CD8-positive, alpha-beta memory T cell (primary cell): ENCODE data around the gene CHML. TPM values are rescaled to one million over a fixed set of nuclear protein-coding genes. Genes with fewer than 3 reads are reported as not detected.

Experiments
- CTCF ChIA-PET: fragments of 350-600 bp; sonication (Branson Sonifier 250); formaldehyde crosslinking; loops from one replicate; lab custom pipeline; 2021; ENCODE audit warnings: antibody characterized with exemption; lab: Charles Lee
- POLR2A ChIA-PET: fragments of 350-600 bp; sonication (Branson Sonifier 250); formaldehyde crosslinking; loops from one replicate; lab custom pipeline; 2021; ENCODE audit warnings: antibody characterized with exemption; lab: Charles Lee
- DNase-seq, 5 donors: peaks; one replicate each; pipeline versions ENCODE4 v3.0.0 to v3.0.0-alpha.2; 2020 to 2022; ENCODE audit warnings: mixed read lengths in 1 of 5
- H3K27ac ChIP-seq: one replicate; pipeline ENCODE4 v1.7.0; 2013; ENCODE audit warnings: low read depth, mild to moderate bottlenecking, low read length, moderate library complexity
- H3K27me3 ChIP-seq: 2 replicates; pipeline ENCODE4 v1.7.0; 2013; ENCODE audit warnings: low read length, mild to moderate bottlenecking; ENCODE audit not compliant: insufficient read depth, poor library complexity, severe bottlenecking
- H3K36me3 ChIP-seq: 2 replicates; pipeline ENCODE4 v1.7.0; 2013; ENCODE audit warnings: mild to moderate bottlenecking, low read length, moderate library complexity; ENCODE audit not compliant: insufficient read depth
- H3K4me1 ChIP-seq: 2 replicates; pipeline ENCODE4 v1.7.0; 2013; ENCODE audit warnings: mild to moderate bottlenecking, low read length, moderate library complexity; ENCODE audit not compliant: insufficient read depth
- H3K4me3 ChIP-seq: 2 replicates; pipeline ENCODE4 v1.7.0; 2013; ENCODE audit warnings: mild to moderate bottlenecking, low read length
- H3K9me3 ChIP-seq: 2 replicates; pipeline ENCODE4 v1.7.0; 2013; ENCODE audit warnings: mild to moderate bottlenecking, low read length
- H3K27ac Mint-ChIP-seq, 8 donors: one replicate each; pipeline ENCODE4 v1.8.0; 2020 to 2021; ENCODE audit warnings: mixed read lengths in 8 of 8, mild to moderate bottlenecking in 6 of 8, inconsistent platforms in 3 of 8, moderate library complexity in 3 of 8
- H3K27me3 Mint-ChIP-seq, 2 donors: one replicate each; pipeline ENCODE4 v1.8.0; 2020 to 2021; ENCODE audit warnings: mixed read lengths in 2 of 2, mild to moderate bottlenecking in 1 of 2, moderate library complexity in 1 of 2
- H3K36me3 Mint-ChIP-seq, 3 donors: one replicate each; pipeline ENCODE4 v1.8.0; 2020 to 2021; ENCODE audit warnings: mixed read lengths in 3 of 3, inconsistent platforms in 1 of 3, mild to moderate bottlenecking in 1 of 3
- H3K4me1 Mint-ChIP-seq, 3 donors: one replicate each; pipeline ENCODE4 v1.8.0; 2020 to 2021; ENCODE audit warnings: mixed read lengths in 3 of 3, inconsistent platforms in 1 of 3, mild to moderate bottlenecking in 1 of 3
- H3K4me3 Mint-ChIP-seq, 7 donors: one replicate each; pipeline ENCODE4 v1.8.0; 2020 to 2021; ENCODE audit warnings: mixed read lengths in 7 of 7, mild to moderate bottlenecking in 6 of 7, moderate library complexity in 4 of 7, inconsistent platforms in 2 of 7
- H3K9me3 Mint-ChIP-seq, 5 donors: one replicate each; pipeline ENCODE4 v1.8.0; 2020 to 2022; ENCODE audit warnings: mixed read lengths in 5 of 5, mild to moderate bottlenecking in 3 of 5, moderate library complexity in 2 of 5, inconsistent platforms in 1 of 5
- polyA plus RNA-seq: library from polyadenylated mRNA; unstranded; fragments of 300-500 nt; fragmentation: Illumina TruSeq; gene quantifications from one replicate; pipeline ENCODE4 v1.2.3, GENCODE V29; 2021
- total RNA-seq, 2 experiments: library from RNA; stranded (reverse); gene quantifications; one replicate each; pipeline ENCODE4 v1.2.3, GENCODE V29; 2021

The CHML gene
- total and polyA plus RNA-seq, 3 experiments from 2014 or later = 3.9 to 21.6 (median 20.3) TPM

- H3K9me3 Mint-ChIP-seq = peaks cover 0 to 8% (median 0%) of the 10 kb centered on the region in 5 donors
- no peak overlapping the region for H3K4me3 Mint-ChIP-seq
- POLR2A ChIA-PET = no interaction called here
- Histone ChIP-seq H3K27me3 (no peaks in the 10 kb centered on the region), H3K9me3 (no peaks in the 10 kb centered on the region), H3K27ac (no peak overlapping the region), H3K4me3 (no peak overlapping the region), H3K4me1 (peaks cover 5% of the 10 kb centered on the region), H3K36me3 (no peaks in the 10 kb centered on the region)
- no peaks in the 10 kb centered on the region for H3K27me3 Mint-ChIP-seq
- CTCF ChIA-PET = no interaction called here
- H3K36me3 Mint-ChIP-seq = no peaks in the 10 kb centered on the region
- peaks cover 5 to 11% (median 10%) of the 10 kb centered on the region in 3 donors for H3K4me1 Mint-ChIP-seq
- DNase-seq = no peak
- H3K27ac Mint-ChIP-seq = no peak overlapping the region
These were observed 4.1 kb upstream of the CHML start for GRCh38 chr1:241644259-241644658.

GRCh38 chr1:241642593-241642944 is 2.4 kb upstream of the CHML start:
- peak overlapping the region in 1 of 7 donors; percentile 57 for H3K4me3 Mint-ChIP-seq
- H3K9me3 Mint-ChIP-seq = peaks cover 0 to 8% (median 0%) of the 10 kb centered on the region in 5 donors
- no peaks in the 10 kb centered on the region for H3K36me3 Mint-ChIP-seq
- POLR2A ChIA-PET = no interaction called here
- H3K27me3 ChIP-seq = no peaks in the 10 kb centered on the region
- DNase-seq = no peak
- peaks cover 21% of the 10 kb centered on the region for H3K4me1 ChIP-seq
- no peaks in the 10 kb centered on the region for H3K27me3 Mint-ChIP-seq
- H3K4me3 ChIP-seq = no peak overlapping the region
- H3K27ac ChIP-seq = no peak overlapping the region
- no peaks in the 10 kb centered on the region for H3K9me3 ChIP-seq
- H3K4me1 Mint-ChIP-seq = peaks cover 18 to 26% (median 24%) of the 10 kb centered on the region in 3 donors
- CTCF ChIA-PET = interaction anchor here (1.2 kb wide), 1 partner anchor 12 kb away, joined by 3 read pairs; no protein-coding TSS in a partner anchor
- H3K36me3 ChIP-seq = no peaks in the 10 kb centered on the region
- H3K27ac Mint-ChIP-seq = peak overlapping the region in 2 of 8 donors; percentile 11 to 25

- no peak for DNase-seq
- ChIA-PET CTCF (interaction anchor here (1.3 kb wide), 1 partner anchor 35 kb away, joined by 4 read pairs; no protein-coding TSS in a partner anchor), POLR2A (interaction anchor here (2.3 kb wide), 1 partner anchor 65 kb away, joined by 15 read pairs; no protein-coding TSS in a partner anchor)
- Histone ChIP-seq H3K9me3 (no peaks in the 10 kb centered on the region), H3K4me1 (peaks cover 25% of the 10 kb centered on the region), H3K27ac (no peak overlapping the region), H3K27me3 (no peaks in the 10 kb centered on the region), H3K36me3 (no peaks in the 10 kb centered on the region), H3K4me3 (no peak overlapping the region)
- Mint-ChIP-seq H3K4me1 (peaks cover 23 to 32% (median 30%) of the 10 kb centered on the region in 3 donors), H3K36me3 (no peaks in the 10 kb centered on the region), H3K4me3 (peak overlapping the region in 4 of 7 donors; percentile 26 to 88 (median 62)), H3K27me3 (no peaks in the 10 kb centered on the region), H3K9me3 (peaks cover 0 to 8% (median 0%) of the 10 kb centered on the region in 5 donors), H3K27ac (peak overlapping the region in 5 of 8 donors; percentile 25 to 74 (median 67))
These were observed 1.8 kb upstream of the CHML start for GRCh38 chr1:241641773-241642592.

- H3K4me1 Mint-ChIP-seq = peaks cover 28 to 40% (median 38%) of the 10 kb centered on the region in 3 donors
- Histone ChIP-seq H3K4me1 (peaks cover 33% of the 10 kb centered on the region), H3K4me3 (no peak overlapping the region), H3K27ac (no peak overlapping the region), H3K9me3 (no peaks in the 10 kb centered on the region), H3K36me3 (no peaks in the 10 kb centered on the region), H3K27me3 (no peaks in the 10 kb centered on the region)
- H3K27ac Mint-ChIP-seq = peak overlapping the region; percentile 38 to 94 (median 82)
- DNase-seq = no peak
- ChIA-PET CTCF (interaction anchor here (0.9 to 1.4 kb wide), 4 partner anchors 14 to 206 kb away, joined by 3 to 6 read pairs (median 4); no protein-coding TSS in a partner anchor), POLR2A (interaction anchor here (1.1 to 2.3 kb wide), 4 partner anchors 36 to 1615 kb away, joined by 4 to 15 read pairs (median 6); partner anchors contain the start of genes EXO1 and SDCCAG8)
- H3K9me3 Mint-ChIP-seq = peaks cover 0 to 8% (median 0%) of the 10 kb centered on the region in 5 donors
- no peaks in the 10 kb centered on the region for H3K27me3 Mint-ChIP-seq
- H3K4me3 Mint-ChIP-seq = peak overlapping the region; percentile 80 to 88 (median 84)
- H3K36me3 Mint-ChIP-seq = no peaks in the 10 kb centered on the region
These were observed 876 bp upstream of the CHML start for GRCh38 chr1:241640867-241641622.

- peaks cover 31 to 48% (median 40%) of the 10 kb centered on the region in 3 donors for H3K4me1 Mint-ChIP-seq
- H3K27me3 Mint-ChIP-seq = no peaks in the 10 kb centered on the region
- CTCF ChIA-PET = interaction anchor here (0.9 to 1.4 kb wide), 3 partner anchors 12 to 30 kb away, joined by 3 to 6 read pairs (median 3); no protein-coding TSS in a partner anchor
- no peaks in the 10 kb centered on the region for H3K36me3 ChIP-seq
- H3K4me3 ChIP-seq = peak overlapping the region; percentile 75
- peak overlapping the region; percentile 71 for H3K27ac ChIP-seq
- POLR2A ChIA-PET = interaction anchor here (0.9 to 2.3 kb wide), 5 partner anchors 38 to 1616 kb away, joined by 3 to 15 read pairs (median 4); partner anchors contain the start of genes EXO1 and SDCCAG8
- peaks cover 0 to 8% (median 0%) of the 10 kb centered on the region in 5 donors for H3K9me3 Mint-ChIP-seq
- peaks cover 33% of the 10 kb centered on the region for H3K4me1 ChIP-seq
- H3K36me3 Mint-ChIP-seq = peaks cover 5 to 10% (median 6%) of the 10 kb centered on the region in 3 donors
- H3K27ac Mint-ChIP-seq = peak overlapping the region; percentile 1 to 80 (median 54)
- no peaks in the 10 kb centered on the region for H3K9me3 ChIP-seq
- H3K4me3 Mint-ChIP-seq = peak overlapping the region; percentile 83 to 94 (median 85)
- DNase-seq = peak in 3 of 5 donors; percentile 8 to 54 (median 12)
- no peaks in the 10 kb centered on the region for H3K27me3 ChIP-seq
These were observed 483 bp downstream of the CHML start for GRCh38 chr1:241639623-241640148.

- Mint-ChIP-seq H3K4me3 (peak overlapping the region; percentile 83 to 94 (median 85)), H3K27me3 (no peaks in the 10 kb centered on the region), H3K4me1 (peaks cover 31 to 52% (median 42%) of the 10 kb centered on the region in 3 donors), H3K27ac (peak overlapping the region; percentile 1 to 80 (median 58)), H3K36me3 (peaks cover 7 to 14% (median 9%) of the 10 kb centered on the region in 3 donors), H3K9me3 (peaks cover 0 to 8% (median 0%) of the 10 kb centered on the region in 5 donors)
- POLR2A ChIA-PET = no interaction called here
- peaks cover 33% of the 10 kb centered on the region for H3K4me1 ChIP-seq
- H3K27me3 ChIP-seq = no peaks in the 10 kb centered on the region
- no peaks in the 10 kb centered on the region for H3K9me3 ChIP-seq
- H3K27ac ChIP-seq = peak overlapping the region; percentile 52
- H3K4me3 ChIP-seq = peak overlapping the region; percentile 31
- peak in 1 of 5 donors; percentile 23 for DNase-seq
- CTCF ChIA-PET = interaction anchor here (1.2 kb wide), 1 partner anchor 12 kb away, joined by 3 read pairs; no protein-coding TSS in a partner anchor
- no peaks in the 10 kb centered on the region for H3K36me3 ChIP-seq
These were observed 1.1 kb downstream of the CHML start for GRCh38 chr1:241638909-241639622.
